Measurements from ENCODE around the gene ADTRP.

DNA sequence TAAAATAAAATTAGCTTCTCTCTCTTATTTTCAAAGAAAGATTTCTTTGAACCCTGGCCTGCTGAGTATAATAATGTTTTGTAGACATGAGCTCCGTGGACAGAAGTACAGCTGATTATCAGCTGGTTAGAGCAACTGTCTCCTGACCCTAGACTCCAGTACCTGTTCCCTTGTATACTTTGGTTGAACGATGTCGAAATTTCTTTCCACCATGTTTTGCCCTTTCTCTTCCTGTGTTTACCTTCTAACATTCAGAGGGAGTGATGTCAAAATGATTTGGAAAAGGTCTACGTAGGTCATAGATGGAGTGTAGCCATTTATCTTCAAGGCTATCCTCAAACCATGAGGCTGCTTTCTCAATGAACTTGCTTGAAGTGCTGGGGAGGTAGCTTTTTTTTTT is 16.8 kb upstream of the ADTRP start:
- TF ChIP-seq, protein P1, sequence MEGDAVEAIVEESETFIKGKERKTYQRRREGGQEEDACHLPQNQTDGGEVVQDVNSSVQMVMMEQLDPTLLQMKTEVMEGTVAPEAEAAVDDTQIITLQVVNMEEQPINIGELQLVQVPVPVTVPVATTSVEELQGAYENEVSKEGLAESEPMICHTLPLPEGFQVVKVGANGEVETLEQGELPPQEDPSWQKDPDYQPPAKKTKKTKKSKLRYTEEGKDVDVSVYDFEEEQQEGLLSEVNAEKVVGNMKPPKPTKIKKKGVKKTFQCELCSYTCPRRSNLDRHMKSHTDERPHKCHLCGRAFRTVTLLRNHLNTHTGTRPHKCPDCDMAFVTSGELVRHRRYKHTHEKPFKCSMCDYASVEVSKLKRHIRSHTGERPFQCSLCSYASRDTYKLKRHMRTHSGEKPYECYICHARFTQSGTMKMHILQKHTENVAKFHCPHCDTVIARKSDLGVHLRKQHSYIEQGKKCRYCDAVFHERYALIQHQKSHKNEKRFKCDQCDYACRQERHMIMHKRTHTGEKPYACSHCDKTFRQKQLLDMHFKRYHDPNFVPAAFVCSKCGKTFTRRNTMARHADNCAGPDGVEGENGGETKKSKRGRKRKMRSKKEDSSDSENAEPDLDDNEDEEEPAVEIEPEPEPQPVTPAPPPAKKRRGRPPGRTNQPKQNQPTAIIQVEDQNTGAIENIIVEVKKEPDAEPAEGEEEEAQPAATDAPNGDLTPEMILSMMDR (IDR thresholded peaks at IDR 0.05 in 8 of 11, conservative IDR thresholded peaks at IDR 0.05 in 3 of 11) = no peak
- TF ChIP-seq POLR2A (IDR thresholded peaks at IDR 0.05) (no peak), POLR2AphosphoS5 (IDR thresholded peaks at IDR 0.05) (no peak)
